ENCODE data around the gene EGFLAM. TPM values are rescaled to one million over a fixed set of nuclear protein-coding genes. Genes with fewer than 3 reads are reported as not detected.

EGFLAM gene
- total and polyA plus RNA-seq, 2 experiments from 2014 or later: 0.24 to 1.9 TPM

DNA sequence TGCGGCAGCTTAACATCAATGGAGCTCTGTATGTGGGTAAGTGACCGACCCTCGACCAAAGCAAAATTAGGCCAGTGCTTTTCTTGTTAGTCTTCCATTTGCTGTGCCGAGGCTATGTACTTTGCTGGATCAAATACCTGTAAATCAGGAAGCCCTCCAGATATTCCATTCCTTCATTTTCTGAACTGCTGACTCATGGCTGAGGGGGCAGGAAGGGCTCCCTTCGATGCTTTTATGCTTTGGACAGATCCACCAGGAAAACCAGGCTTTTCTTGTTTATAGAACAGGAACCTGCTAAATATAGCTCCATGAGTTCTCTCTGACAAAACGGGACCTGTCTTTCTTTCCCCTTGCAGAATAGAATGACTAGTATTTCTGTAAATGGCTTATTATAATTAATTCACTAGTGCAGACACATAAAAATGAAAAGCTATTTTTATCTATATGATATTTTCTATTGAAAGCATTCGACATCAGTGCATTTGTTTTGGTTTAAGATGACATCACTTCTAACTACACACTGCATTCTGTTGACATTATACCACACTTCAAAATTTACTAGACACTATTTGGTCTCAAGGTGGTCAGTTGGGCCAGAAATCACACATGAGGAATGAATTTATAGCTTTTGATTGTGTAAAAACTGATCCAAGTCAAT is 204.7 kb downstream of the EGFLAM start:
- Mint-ChIP-seq H3K36me3 (ENCODE audit: low read depth) (no peaks in the 10 kb centered on the region), H3K27me3 (ENCODE audit: insufficient read depth, low read depth, poor library complexity) (peaks cover 6% of the 10 kb centered on the region), H3K4me1 (peaks cover 6% of the 10 kb centered on the region), H3K4me3 (no peak overlapping the region), H3K27ac (peak overlapping the region; percentile 65; the same call in 1 of the 2 replicates), H3K9me3 (no peaks in the 10 kb centered on the region)
- H3K36me3 ChIP-seq (ENCODE audit: insufficient read depth): no peaks in the 10 kb centered on the region
- no peak overlapping the region for H3K4me3 ChIP-seq
- H3K9me2 ChIP-seq (ENCODE audit: insufficient read depth): peaks cover 15% of the 10 kb centered on the region
- no peaks in the 10 kb centered on the region for H3K79me2 ChIP-seq (replicated peaks; ENCODE audit: insufficient read depth)
- no peaks in the 10 kb centered on the region for H3F3A ChIP-seq (replicated peaks; ENCODE audit: low read depth)
- no peak overlapping the region for H3K27ac ChIP-seq (ENCODE audit: low read depth)
- no peak for DNase-seq (ENCODE audit: low spot score)
- no peak for ATAC-seq
- no peaks in the 10 kb centered on the region for H3K27me3 ChIP-seq (ENCODE audit: insufficient read depth)
- no peaks in the 10 kb centered on the region for H4K20me1 ChIP-seq (replicated peaks; ENCODE audit: insufficient read depth)
- no peak for TF ChIP-seq STAT1 (IDR thresholded peaks at IDR 0.05; ENCODE audit: unreplicated experiment)
- TF ChIP-seq JUNB (IDR thresholded peaks at IDR 0.05; ENCODE audit: unreplicated experiment): no peak
- no peak for TF ChIP-seq ZNF331 (CRISPR knock-in tag; IDR thresholded peaks at IDR 0.05; ENCODE audit: low read depth)
- no peak for TF ChIP-seq POLR2AphosphoS5 (IDR thresholded peaks at IDR 0.05; ENCODE audit: low read depth)
- TF ChIP-seq CREB1 (CRISPR knock-in tag; IDR thresholded peaks at IDR 0.05; ENCODE audit: low read depth): no peak
- no peak for TF ChIP-seq ZNF114 (CRISPR knock-in tag; IDR thresholded peaks at IDR 0.05)
- TF ChIP-seq EZH2phosphoT487 (IDR thresholded peaks at IDR 0.05; ENCODE audit: unreplicated experiment): no peak
- no peak for TF ChIP-seq ETS1 (IDR thresholded peaks at IDR 0.05)
- no peak overlapping the region for H3K4me2 ChIP-seq
- peak overlapping the region; percentile 63; the same call in 1 of the 2 replicates for H2AFZ ChIP-seq
- H3K4me1 ChIP-seq (ENCODE audit: insufficient read depth): no peaks in the 10 kb centered on the region

DNA sequence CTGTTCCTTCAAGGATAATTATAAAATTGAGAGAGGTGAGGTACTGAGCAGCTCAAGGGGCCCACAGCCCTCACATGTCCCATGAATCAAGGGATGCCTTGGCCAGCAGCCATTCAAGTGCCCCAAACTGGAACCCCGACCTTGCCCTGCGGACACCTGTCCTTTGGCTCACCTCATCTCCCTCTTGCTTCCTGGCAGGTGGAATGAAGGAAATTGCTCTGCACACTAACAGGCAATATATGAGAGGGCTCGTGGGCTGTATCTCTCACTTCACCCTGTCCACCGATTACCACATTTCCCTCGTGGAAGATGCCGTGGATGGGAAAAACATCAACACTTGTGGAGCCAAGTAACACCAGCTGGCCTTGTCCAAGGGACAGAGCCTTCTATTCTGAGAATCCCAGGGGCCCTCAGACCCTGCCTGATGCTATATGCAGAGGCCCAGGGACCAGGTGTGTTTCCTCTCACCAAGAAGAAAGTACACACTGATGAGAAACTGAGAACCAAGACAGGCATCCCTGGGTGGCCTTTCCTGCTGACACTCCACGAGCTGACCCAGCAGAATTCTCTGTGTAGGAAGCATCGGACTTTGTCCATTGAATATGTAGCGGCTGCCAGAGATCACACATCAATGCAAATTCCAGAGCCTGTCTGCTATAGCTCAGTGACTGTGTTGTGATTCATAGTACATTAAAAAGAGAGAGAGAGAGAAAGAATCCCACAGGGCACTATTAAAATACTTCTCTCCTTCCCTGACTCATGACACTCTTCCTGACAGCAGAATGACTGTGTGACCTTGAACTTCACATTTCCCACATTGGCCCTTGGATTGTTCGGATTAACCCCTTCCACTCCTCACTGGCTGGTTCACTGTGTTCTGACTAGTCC is 205.5 kb downstream of the EGFLAM start:
- Mint-ChIP-seq H3K27ac (no peak overlapping the region), H3K27me3 (ENCODE audit: insufficient read depth, low read depth, poor library complexity) (peaks cover 2% of the 10 kb centered on the region), H3K4me3 (no peak overlapping the region), H3K4me1 (peaks cover 10% of the 10 kb centered on the region), H3K9me3 (no peaks in the 10 kb centered on the region), H3K36me3 (ENCODE audit: low read depth) (no peaks in the 10 kb centered on the region)
- no peak overlapping the region for H3K27ac ChIP-seq (ENCODE audit: low read depth)
- no peak overlapping the region for H3K4me2 ChIP-seq
- no peaks in the 10 kb centered on the region for H3K4me1 ChIP-seq (ENCODE audit: insufficient read depth)
- no peak for DNase-seq (ENCODE audit: low spot score)
- H4K20me1 ChIP-seq (replicated peaks; ENCODE audit: insufficient read depth): no peaks in the 10 kb centered on the region
- no peaks in the 10 kb centered on the region for H3K79me2 ChIP-seq (replicated peaks; ENCODE audit: insufficient read depth)
- H3K36me3 ChIP-seq (ENCODE audit: insufficient read depth): no peaks in the 10 kb centered on the region
- no peak overlapping the region for H2AFZ ChIP-seq
- no peaks in the 10 kb centered on the region for H3F3A ChIP-seq (replicated peaks; ENCODE audit: low read depth)
- no peaks in the 10 kb centered on the region for H3K27me3 ChIP-seq (ENCODE audit: insufficient read depth)
- H3K4me3 ChIP-seq: no peak overlapping the region
- ATAC-seq: no peak
- peaks cover 15% of the 10 kb centered on the region for H3K9me2 ChIP-seq (ENCODE audit: insufficient read depth)
- TF ChIP-seq ZNF114 (CRISPR knock-in tag; IDR thresholded peaks at IDR 0.05): no peak
- no peak for TF ChIP-seq EZH2phosphoT487 (IDR thresholded peaks at IDR 0.05; ENCODE audit: unreplicated experiment)
- no peak for TF ChIP-seq ZNF462 (CRISPR knock-in tag; IDR thresholded peaks at IDR 0.05)

Measured in GM23338 (cell line).